ENCODE measurements around the gene PPP1R12B. TPM values are rescaled to one million over a fixed set of nuclear protein-coding genes. Genes with fewer than 3 reads are reported as not detected.
A peak's percentile ranks its signal among the peaks of the same experiment; 100 is the strongest.

The PPP1R12B gene
- total RNA-seq, 1 donor from 2014 or later, result 18.2 TPM

- no peak for TF ChIP-seq CTCF (IDR thresholded peaks at IDR 0.05)
- no peaks in the 10 kb centered on the region for H3K9me3 Mint-ChIP-seq (ENCODE audit: low read depth)
- peaks cover 32% of the 10 kb centered on the region for H3K4me1 Mint-ChIP-seq (ENCODE audit: low read depth)
- peaks cover 21% of the 10 kb centered on the region for H3K36me3 Mint-ChIP-seq (ENCODE audit: low read depth)
- H3K4me3 Mint-ChIP-seq (ENCODE audit: unreplicated experiment), result no peak overlapping the region
- no peaks in the 10 kb centered on the region for H3K27me3 Mint-ChIP-seq (ENCODE audit: low read depth)
- no peak for DNase-seq (ENCODE audit: low spot score)
- H3K27ac Mint-ChIP-seq (ENCODE audit: unreplicated experiment), result no peak overlapping the region
These were observed 224.4 kb downstream of the PPP1R12B start for GRCh38 chr1:202572867-202573266.

GRCh38 chr1:202575918-202576653, 227.6 kb downstream of the PPP1R12B start:
- no peak for DNase-seq (ENCODE audit: low spot score)
- Mint-ChIP-seq H3K36me3 (ENCODE audit: low read depth) (peaks cover 25% of the 10 kb centered on the region), H3K9me3 (ENCODE audit: low read depth) (no peaks in the 10 kb centered on the region), H3K27ac (ENCODE audit: unreplicated experiment) (no peak overlapping the region), H3K4me1 (ENCODE audit: low read depth) (peaks cover 44% of the 10 kb centered on the region), H3K27me3 (ENCODE audit: low read depth) (no peaks in the 10 kb centered on the region), H3K4me3 (ENCODE audit: unreplicated experiment) (no peak overlapping the region)
- TF ChIP-seq CTCF (IDR thresholded peaks at IDR 0.05), result no peak

GRCh38 chr1:202576816-202577215, 228.3 kb downstream of the PPP1R12B start:
- no peak overlapping the region for H3K27ac Mint-ChIP-seq (ENCODE audit: unreplicated experiment)
- peaks cover 28% of the 10 kb centered on the region for H3K36me3 Mint-ChIP-seq (ENCODE audit: low read depth)
- no peaks in the 10 kb centered on the region for H3K27me3 Mint-ChIP-seq (ENCODE audit: low read depth)
- H3K9me3 Mint-ChIP-seq (ENCODE audit: low read depth), result no peaks in the 10 kb centered on the region
- peaks cover 44% of the 10 kb centered on the region for H3K4me1 Mint-ChIP-seq (ENCODE audit: low read depth)
- TF ChIP-seq CTCF (IDR thresholded peaks at IDR 0.05), result no peak
- no peak for DNase-seq (ENCODE audit: low spot score)
- no peak overlapping the region for H3K4me3 Mint-ChIP-seq (ENCODE audit: unreplicated experiment)

- peak overlapping the region; percentile 35 for H3K27ac Mint-ChIP-seq (ENCODE audit: unreplicated experiment)
- TF ChIP-seq CTCF (IDR thresholded peaks at IDR 0.05), result no peak
- no peaks in the 10 kb centered on the region for H3K9me3 Mint-ChIP-seq (ENCODE audit: low read depth)
- H3K4me3 Mint-ChIP-seq (ENCODE audit: unreplicated experiment), result no peak overlapping the region
- no peaks in the 10 kb centered on the region for H3K27me3 Mint-ChIP-seq (ENCODE audit: low read depth)
- peaks cover 44% of the 10 kb centered on the region for H3K4me1 Mint-ChIP-seq (ENCODE audit: low read depth)
- DNase-seq (ENCODE audit: low spot score), result no peak
- peaks cover 28% of the 10 kb centered on the region for H3K36me3 Mint-ChIP-seq (ENCODE audit: low read depth)
These were observed 228.9 kb downstream of the PPP1R12B start for GRCh38 chr1:202577381-202577780.

- H3K4me3 Mint-ChIP-seq (ENCODE audit: unreplicated experiment), result no peak overlapping the region
- H3K36me3 Mint-ChIP-seq (ENCODE audit: low read depth), result peaks cover 22% of the 10 kb centered on the region
- H3K4me1 Mint-ChIP-seq (ENCODE audit: low read depth), result peaks cover 44% of the 10 kb centered on the region
- H3K27me3 Mint-ChIP-seq (ENCODE audit: low read depth), result no peaks in the 10 kb centered on the region
- no peaks in the 10 kb centered on the region for H3K9me3 Mint-ChIP-seq (ENCODE audit: low read depth)
- no peak for DNase-seq (ENCODE audit: low spot score)
- TF ChIP-seq CTCF (IDR thresholded peaks at IDR 0.05), result peak; percentile 19
- H3K27ac Mint-ChIP-seq (ENCODE audit: unreplicated experiment), result no peak overlapping the region
These were observed 229.6 kb downstream of the PPP1R12B start for GRCh38 chr1:202578001-202578504.

Measured in chondrocyte (in vitro differentiated cells).